Erythroblast (primary cell): ENCODE data around the gene GLYATL1.

Experiments used
- GATA1 ChIP-seq: IDR thresholded peaks from 2 replicates; pipeline ENCODE4 v1.6.1; 2011; ENCODE audit warnings: low read depth, mild to moderate bottlenecking, control low read depth, low read length, moderate library complexity
- POLR2A ChIP-seq: IDR thresholded peaks from 2 replicates; pipeline ENCODE4 v1.6.1; 2011; ENCODE audit warnings: mild to moderate bottlenecking, low read length

DNA sequence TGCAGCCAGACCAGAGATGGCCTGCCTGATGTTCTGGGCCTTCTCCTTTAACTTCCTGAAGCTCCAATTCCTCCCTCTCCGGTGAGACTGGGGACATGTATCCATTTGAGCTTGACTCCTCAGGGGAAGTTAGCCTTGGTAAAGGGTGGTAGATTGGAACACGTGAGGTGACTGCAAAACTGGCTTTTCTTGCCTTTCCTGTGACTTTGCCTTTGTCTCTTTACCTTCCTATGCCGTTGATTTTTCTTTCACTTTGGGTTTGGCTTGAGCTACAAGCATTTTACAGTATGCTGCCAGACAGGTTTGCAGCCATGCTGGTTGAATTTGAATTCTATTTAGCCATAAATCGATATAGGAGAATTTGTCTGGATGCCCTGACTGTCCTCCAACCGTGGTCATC, 16.8 kb upstream of the GLYATL1 start:
- no peak for TF ChIP-seq POLR2A
- TF ChIP-seq GATA1 = no peak
